Measurements from ENCODE around the gene RMI1. TPM values are rescaled to one million over a fixed set of nuclear protein-coding genes. Genes with fewer than 3 reads are reported as not detected.
"Not testable (repeated sequence)": the region's sequence is repeated elsewhere in the genome, so short reads cannot be mapped to it uniquely, and the experiment has no call there.

Gene RMI1
- total RNA-seq, 1 donor, result 1.9 TPM

DNA sequence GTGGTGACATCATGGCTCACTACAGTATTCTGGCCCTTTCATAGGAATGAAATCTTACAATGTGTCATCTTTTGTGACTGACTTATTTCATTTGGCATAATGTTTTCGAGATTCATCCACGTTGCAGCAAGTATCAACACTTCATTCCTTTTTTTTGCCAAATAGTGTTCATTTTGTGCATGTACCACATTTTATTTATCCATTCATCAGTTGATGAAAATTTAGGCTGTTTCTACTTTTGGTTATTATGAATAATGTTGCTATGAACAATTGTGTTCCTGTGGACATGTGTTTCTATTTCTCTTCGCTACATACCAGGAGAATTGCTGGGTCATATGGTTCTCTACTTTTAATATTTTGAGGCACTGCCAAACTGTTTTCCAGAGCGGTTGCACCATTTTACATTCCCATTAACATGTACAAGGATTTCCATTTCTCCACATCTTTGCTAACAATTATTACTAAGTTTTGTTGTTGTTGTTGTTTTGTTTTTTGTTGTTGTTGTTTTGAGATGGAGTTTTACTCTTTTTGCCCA is 43.5 kb downstream of the RMI1 start:
- H3K4me1 ChIP-seq (ENCODE audit: insufficient read depth, low read length), result no peaks in the 10 kb centered on the region
- H3K4me3 ChIP-seq (ENCODE audit: low read length), result no peak overlapping the region
- no peaks in the 10 kb centered on the region for H3K27me3 ChIP-seq (ENCODE audit: insufficient read depth, low read length)
- no peaks in the 10 kb centered on the region for H3K9me3 ChIP-seq (ENCODE audit: low read depth, low read length)

GRCh38 chr9:84027201-84027600 is 46.6 kb downstream of the RMI1 start:
- no peaks in the 10 kb centered on the region for H3K27me3 ChIP-seq (ENCODE audit: insufficient read depth, low read length)
- no peak overlapping the region for H3K4me3 ChIP-seq (ENCODE audit: low read length)

GRCh38 chr9:84031534-84031933 is 50.9 kb downstream of the RMI1 start:
- no peaks in the 10 kb centered on the region for H3K4me1 ChIP-seq (ENCODE audit: insufficient read depth, low read length)
- no peaks in the 10 kb centered on the region for H3K9me3 ChIP-seq (ENCODE audit: low read depth, low read length)
- H3K4me3 ChIP-seq (ENCODE audit: low read length), result no peak overlapping the region
- no peaks in the 10 kb centered on the region for H3K27me3 ChIP-seq (ENCODE audit: insufficient read depth, low read length)

More at GRCh38 chr9:84027201-84027600, 46.6 kb downstream of the RMI1 start:
- Histone ChIP-seq H3K9me3 (ENCODE audit: low read depth, low read length) (no peaks in the 10 kb centered on the region), H3K4me1 (ENCODE audit: insufficient read depth, low read length) (no peaks in the 10 kb centered on the region)

GRCh38 chr9:84041857-84042256 is 61.3 kb downstream of the RMI1 start:
- H3K9me3 ChIP-seq (ENCODE audit: low read depth, low read length); H3K27me3 ChIP-seq (ENCODE audit: insufficient read depth, low read length); H3K4me1 ChIP-seq (ENCODE audit: insufficient read depth, low read length); H3K4me3 ChIP-seq (ENCODE audit: low read length): not testable (repeated sequence)

DNA sequence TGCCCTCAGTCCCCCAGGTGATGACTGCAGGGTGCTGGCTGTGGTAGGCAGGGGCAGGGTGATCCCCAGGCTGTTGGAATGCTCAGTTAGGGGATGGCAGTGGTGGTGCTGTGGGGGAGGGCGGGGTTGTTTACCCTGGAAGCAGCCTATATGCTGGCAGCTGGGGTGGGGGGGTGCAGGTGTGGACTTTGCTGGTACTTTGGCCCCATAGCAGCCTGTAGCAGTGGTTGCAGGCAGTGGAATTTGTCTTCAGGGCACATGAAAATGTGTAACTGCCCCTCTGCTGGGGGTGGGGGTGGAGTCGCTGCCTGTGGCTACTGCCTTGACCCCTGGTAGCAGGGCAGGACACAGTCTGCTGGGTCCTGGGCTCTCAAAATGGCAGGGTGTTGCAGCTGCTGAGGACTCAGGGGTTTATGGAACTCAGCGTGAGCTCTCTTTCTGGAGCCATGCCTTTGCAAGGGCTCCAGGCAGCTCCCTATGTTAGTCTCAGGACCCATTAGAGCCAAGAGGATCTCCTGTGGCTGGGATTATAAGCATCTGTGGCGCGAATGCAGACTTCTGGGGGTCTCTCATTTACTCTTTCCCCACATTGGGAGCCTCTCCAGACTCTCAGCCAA is 65.0 kb downstream of the RMI1 start:
- no peaks in the 10 kb centered on the region for H3K27me3 ChIP-seq (ENCODE audit: insufficient read depth, low read length)
- no peak overlapping the region for H3K4me3 ChIP-seq (ENCODE audit: low read length)
- H3K9me3 ChIP-seq (ENCODE audit: low read depth, low read length), result no peaks in the 10 kb centered on the region
- H3K4me1 ChIP-seq (ENCODE audit: insufficient read depth, low read length), result no peaks in the 10 kb centered on the region

Other genes starting within 250 kb of the RMI1 start
- gene GKAP1, start 163.0 kb upstream of the RMI1 start, total RNA-seq, result 8.0 TPM
- 6.4 TPM for gene KIF27, start 59.4 kb upstream of the RMI1 start, total RNA-seq
- gene HNRNPK, start 590 bp upstream of the RMI1 start, total RNA-seq, result 660 TPM

All from mononuclear cell (primary cell).